Sigmoid colon (tissue), 7 donors: ENCODE results near the gene SAFB. TPM values are rescaled to one million over a fixed set of nuclear protein-coding genes. Genes with fewer than 3 reads are reported as not detected.

Experiments
- DNase-seq: peaks from one replicate; pipeline ENCODE4 v3.0.0-alpha.2; 2019
- H3K27ac ChIP-seq, 4 donors: fragments of 200-600 bp; sonication (generic); one replicate each; pipeline ENCODE4 v1.5.1; 2016 to 2019; ENCODE audit warnings: mild to moderate bottlenecking in 1 of 4
- H3K27me3 ChIP-seq, 3 donors: fragments of 200-600 bp; sonication (generic); one replicate each; pipeline ENCODE4 v1.5.1; 2019; ENCODE audit warnings: mild to moderate bottlenecking in 1 of 3
- H3K36me3 ChIP-seq, 4 donors: fragments of 200-600 bp; sonication (generic); one replicate each; pipeline ENCODE4 v1.5.1; 2016 to 2019
- H3K4me1 ChIP-seq, 4 donors: fragments of 200-600 bp; sonication (generic); one replicate each; pipeline ENCODE4 v1.5.1; 2017 to 2019
- H3K4me3 ChIP-seq, 4 donors: fragments of 200-600 bp; sonication (generic); one replicate each; pipeline ENCODE4 v1.5.1; 2017 to 2019; ENCODE audit warnings: mild to moderate bottlenecking in 2 of 4, moderate library complexity in 1 of 4
- H3K9me3 ChIP-seq, 4 donors: fragments of 200-600 bp in 3 of 4; sonication (generic) in 3 of 4; one replicate each; pipeline versions ENCODE4 v1.5.1 to v1.6.1; 2013 to 2019
- EP300 ChIP-seq, 4 donors: sonication (generic); formaldehyde crosslinking; IDR thresholded peaks; one replicate each; pipeline ENCODE4 v1.6.1; 2017; ENCODE audit warnings: antibody characterized with exemption in 4 of 4
- POLR2A ChIP-seq, 2 donors: fragments of 450-650 bp; IDR thresholded peaks; one replicate each; pipeline ENCODE4 v1.6.1; 2016; ENCODE audit warnings: antibody characterized with exemption in 2 of 2, mild to moderate bottlenecking in 2 of 2, moderate library complexity in 2 of 2
- POLR2AphosphoS5 ChIP-seq, 4 donors: sonication (generic); formaldehyde crosslinking; IDR thresholded peaks; one replicate each; pipeline ENCODE4 v1.6.1; 2017; ENCODE audit warnings: antibody characterized with exemption in 4 of 4
- WGBS, 2 donors: extraction: QIAGEN DNeasy Blood & Tissue Kit; methylation state at CpG; one replicate each; pipeline ENCODE4 v1.1.7; 2013; 5-methylcytosine and 5-hydroxymethylcytosine counted together
- intact Hi-C: fragments of 100-400 bp; cut with DNase I; formaldehyde crosslinking; loops from one replicate; pipeline ENCODE4 v1.15.1; 2023
- polyA plus RNA-seq, 3 donors: library from polyadenylated mRNA; stranded (reverse); fragments of 200-250 nt; gene quantifications; one replicate each; pipeline ENCODE4 v1.2.3, GENCODE V29; 2013
- total RNA-seq, 4 donors: library from RNA; depleted of rRNA; stranded (reverse); fragments of >200 nt; gene quantifications; one replicate each; pipeline ENCODE4 v1.1.0, GENCODE V29; 2016
- TF ChIP-seq, protein P1 (sequence below), 4 experiments: fragments of 450-650 bp in 3 of 4; fragments of 200-600 bp in 1 of 4; IDR thresholded peaks; one replicate each; pipeline ENCODE4 v1.5.1; 2016 to 2019; ENCODE audit warnings: antibody characterized with exemption in 4 of 4, mild to moderate bottlenecking in 3 of 4, moderate library complexity in 2 of 4
- donor health status: healthy with polysubstance abuse.
- donor health status: Bipolar disorder and iron deficiency.
- donor health status: healthy.

SAFB gene
- total and polyA plus RNA-seq, 7 donors: 25.7 to 75.9 (median 54.6) TPM

DNA sequence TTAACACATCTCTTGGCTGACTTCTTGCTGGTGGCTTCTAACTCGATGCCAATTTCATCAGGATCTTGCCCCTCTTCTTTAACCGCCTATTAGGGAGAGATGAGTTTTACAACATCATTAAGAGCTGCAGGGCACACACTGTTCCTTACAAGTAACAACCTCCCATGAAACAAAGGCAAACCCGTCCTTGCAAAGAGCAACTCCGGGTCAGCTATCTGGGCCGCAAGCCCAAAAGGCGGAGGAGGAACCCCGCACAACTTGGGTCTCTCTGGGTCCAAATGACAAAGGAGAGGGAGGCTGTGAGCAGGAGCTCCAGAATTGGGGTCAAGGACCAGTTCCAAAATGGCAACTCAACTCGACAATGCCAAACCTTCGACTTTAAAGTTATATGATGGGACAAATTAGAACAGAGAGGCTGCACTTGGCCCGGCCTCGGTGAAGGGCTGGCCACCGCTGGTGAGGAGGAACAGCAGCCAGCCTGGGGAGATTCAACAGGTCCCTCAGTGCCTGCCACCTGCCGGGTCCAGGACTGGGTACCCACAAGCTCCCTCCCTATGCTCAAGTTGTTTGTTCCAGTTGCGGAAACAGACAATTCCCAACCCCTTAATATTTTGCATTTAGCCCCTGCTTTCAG, 1.5 kb upstream of the SAFB start:
- Histone ChIP-seq H3K27me3 (no peaks in the 10 kb centered on the region), H3K9me3 (no peaks in the 10 kb centered on the region), H3K27ac (peak overlapping the region; percentile 95 to 99 (median 98)), H3K4me3 (peak overlapping the region; percentile 78 to 92 (median 88)), H3K36me3 (peaks cover 7 to 52% (median 16%) of the 10 kb centered on the region in 4 donors), H3K4me1 (peaks cover 0 to 65% (median 55%) of the 10 kb centered on the region in 4 donors)
- intact Hi-C loops: loop anchor here (5.0 kb wide), 1 partner anchor 171 kb away; the partner anchor contains the start of gene DUS3L
- peak; percentile 73 for DNase-seq
- WGBS, 2 donors: 16 to 40% methylated on average over 14 of the region's 14 CpGs
- TF ChIP-seq POLR2AphosphoS5 (IDR thresholded peaks at IDR 0.05) (peak; percentile 23 to 76 (median 52)), EP300 (IDR thresholded peaks at IDR 0.05) (peak in 1 of 4 donors; percentile 80), POLR2A (IDR thresholded peaks at IDR 0.05) (no peak)
- TF ChIP-seq, protein P1, sequence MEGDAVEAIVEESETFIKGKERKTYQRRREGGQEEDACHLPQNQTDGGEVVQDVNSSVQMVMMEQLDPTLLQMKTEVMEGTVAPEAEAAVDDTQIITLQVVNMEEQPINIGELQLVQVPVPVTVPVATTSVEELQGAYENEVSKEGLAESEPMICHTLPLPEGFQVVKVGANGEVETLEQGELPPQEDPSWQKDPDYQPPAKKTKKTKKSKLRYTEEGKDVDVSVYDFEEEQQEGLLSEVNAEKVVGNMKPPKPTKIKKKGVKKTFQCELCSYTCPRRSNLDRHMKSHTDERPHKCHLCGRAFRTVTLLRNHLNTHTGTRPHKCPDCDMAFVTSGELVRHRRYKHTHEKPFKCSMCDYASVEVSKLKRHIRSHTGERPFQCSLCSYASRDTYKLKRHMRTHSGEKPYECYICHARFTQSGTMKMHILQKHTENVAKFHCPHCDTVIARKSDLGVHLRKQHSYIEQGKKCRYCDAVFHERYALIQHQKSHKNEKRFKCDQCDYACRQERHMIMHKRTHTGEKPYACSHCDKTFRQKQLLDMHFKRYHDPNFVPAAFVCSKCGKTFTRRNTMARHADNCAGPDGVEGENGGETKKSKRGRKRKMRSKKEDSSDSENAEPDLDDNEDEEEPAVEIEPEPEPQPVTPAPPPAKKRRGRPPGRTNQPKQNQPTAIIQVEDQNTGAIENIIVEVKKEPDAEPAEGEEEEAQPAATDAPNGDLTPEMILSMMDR (IDR thresholded peaks at IDR 0.05): no peak

DNA sequence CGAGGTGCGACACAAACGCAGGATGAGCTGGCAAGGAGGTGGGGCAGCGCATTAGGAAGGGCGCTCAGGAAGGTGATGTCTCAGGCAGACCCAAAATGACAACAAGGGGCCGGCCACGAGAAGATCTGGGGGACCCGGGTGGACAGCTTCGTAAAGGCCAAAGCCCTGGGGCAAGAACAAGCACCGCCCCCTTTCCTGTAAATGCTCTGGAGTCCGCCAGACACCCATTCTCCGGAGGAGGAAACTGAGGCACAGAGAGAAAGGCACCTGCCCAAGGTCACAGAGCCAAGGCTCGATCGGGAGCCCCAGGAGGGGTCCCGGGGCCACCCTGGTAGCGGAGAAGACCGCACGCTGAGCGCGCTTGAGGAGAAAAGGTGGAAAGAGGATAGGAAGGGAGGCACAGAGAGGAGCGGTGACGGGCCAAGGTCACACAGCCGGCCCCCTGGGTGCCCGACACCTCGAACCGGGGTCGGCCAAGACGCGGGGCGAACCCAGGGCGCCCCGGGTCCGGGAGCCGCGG, 878 bp upstream of the SAFB start:
- H3K27me3 ChIP-seq: no peaks in the 10 kb centered on the region
- WGBS, 2 donors: 1% methylated on average over 35 of the region's 35 CpGs
- peak overlapping the region; percentile 95 to 99 (median 98) for H3K27ac ChIP-seq
- H3K4me3 ChIP-seq: peak overlapping the region; percentile 78 to 92 (median 88)
- H3K4me1 ChIP-seq: peaks cover 0 to 69% (median 61%) of the 10 kb centered on the region in 4 donors
- TF ChIP-seq, protein P1 (IDR thresholded peaks at IDR 0.05): no peak
- TF ChIP-seq EP300 (IDR thresholded peaks at IDR 0.05) (no peak), POLR2AphosphoS5 (IDR thresholded peaks at IDR 0.05) (no peak), POLR2A (IDR thresholded peaks at IDR 0.05) (no peak)
- no peaks in the 10 kb centered on the region for H3K9me3 ChIP-seq
- H3K36me3 ChIP-seq: peaks cover 11 to 54% (median 21%) of the 10 kb centered on the region in 4 donors
- DNase-seq: peak; percentile 70
- intact Hi-C loops: loop anchor here (2.0 to 5.0 kb wide), 3 partner anchors 59 to 170 kb away; partner anchors contain the start of genes DUS3L, HSD11B1L, MICOS13 and RPL36

- Histone ChIP-seq H3K27me3 (no peaks in the 10 kb centered on the region), H3K4me3 (peak overlapping the region; percentile 78 to 95 (median 88)), H3K36me3 (peaks cover 12 to 54% (median 26%) of the 10 kb centered on the region in 4 donors), H3K27ac (peak overlapping the region; percentile 95 to 99 (median 98)), H3K9me3 (no peaks in the 10 kb centered on the region), H3K4me1 (peaks cover 0 to 76% (median 74%) of the 10 kb centered on the region in 4 donors)
- TF ChIP-seq EP300 (IDR thresholded peaks at IDR 0.05) (no peak), POLR2A (IDR thresholded peaks at IDR 0.05) (no peak), POLR2AphosphoS5 (IDR thresholded peaks at IDR 0.05) (no peak)
- TF ChIP-seq, protein P1 (IDR thresholded peaks at IDR 0.05): no peak
- intact Hi-C loops: loop anchor here (2.0 to 5.0 kb wide), 3 partner anchors 57 to 169 kb away; partner anchors contain the start of genes DUS3L, HSD11B1L, MICOS13 and RPL36
- DNase-seq: no peak
- WGBS, 2 donors: 0 to 1% methylated on average over 50 of the region's 50 CpGs
Observed at GRCh38 chr19:5623397-5624017, 624 bp downstream of the SAFB start.

DNA sequence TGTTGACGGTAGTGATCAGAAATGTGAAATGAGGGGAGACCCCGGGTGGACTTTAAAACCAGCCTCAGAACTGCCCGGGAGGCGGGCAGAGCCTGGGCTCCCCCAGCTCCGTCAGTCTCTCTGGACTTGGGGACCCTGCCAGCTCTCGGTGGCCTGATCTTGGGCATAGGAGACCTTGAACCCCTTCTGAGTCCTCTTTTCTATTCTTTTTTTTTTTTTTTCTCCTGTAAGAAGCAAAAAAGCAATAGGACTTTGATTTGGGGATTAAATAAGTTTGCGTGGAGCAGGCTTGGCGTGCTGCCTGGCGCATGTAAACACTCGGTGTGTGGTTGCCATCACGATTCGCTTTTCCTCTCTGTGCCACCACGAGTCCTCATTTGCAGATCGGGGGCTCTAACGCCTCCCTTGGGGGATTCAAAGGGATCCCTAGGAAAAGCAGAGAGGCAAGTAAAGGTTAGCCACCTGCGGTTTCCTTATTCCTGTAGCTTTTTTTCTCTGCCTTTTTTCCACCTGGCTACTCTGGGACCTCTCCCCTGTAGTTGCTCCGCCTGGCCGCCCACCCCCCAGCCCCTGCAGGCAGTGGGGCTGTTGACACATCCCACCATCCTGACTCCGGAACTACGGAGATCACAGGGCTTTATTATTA, 1.3 kb downstream of the SAFB start:
- 1 to 2% methylated on average over 20 of the region's 20 CpGs for WGBS, 2 donors
- TF ChIP-seq EP300 (IDR thresholded peaks at IDR 0.05) (no peak), POLR2A (IDR thresholded peaks at IDR 0.05) (no peak), POLR2AphosphoS5 (IDR thresholded peaks at IDR 0.05) (no peak)
- TF ChIP-seq, protein P1 (IDR thresholded peaks at IDR 0.05): no peak
- intact Hi-C loops: loop anchor here (5.0 kb wide), 1 partner anchor 168 kb away; the partner anchor contains the start of gene DUS3L
- peak overlapping the region; percentile 78 to 95 (median 88) for H3K4me3 ChIP-seq
- peak overlapping the region; percentile 95 to 99 (median 98) for H3K27ac ChIP-seq
- H3K36me3 ChIP-seq: peaks cover 6 to 54% (median 24%) of the 10 kb centered on the region in 4 donors
- no peaks in the 10 kb centered on the region for H3K27me3 ChIP-seq
- no peaks in the 10 kb centered on the region for H3K9me3 ChIP-seq
- DNase-seq: peak; percentile 80
- peaks cover 0 to 76% (median 74%) of the 10 kb centered on the region in 4 donors for H3K4me1 ChIP-seq
